Neural cell (in vitro differentiated cells): ENCODE data around the gene MEF2D.

Experiments
- EP300 ChIP-seq: fragments of 450-650 bp; conservative IDR thresholded peaks from 2 replicates; pipeline ENCODE4 v1.6.1; 2014; ENCODE audit warnings: antibody characterized with exemption, mild to moderate bottlenecking, moderate library complexity; ENCODE audit not compliant: poor library complexity, severe bottlenecking
- EZH2 ChIP-seq: fragments of 200-600, 300-800 bp; shearing (Covaris generic), sonication (generic); IDR thresholded peaks from 2 replicates; pipeline ENCODE4 v1.6.1; 2014; ENCODE audit warnings: antibody characterized with exemption, low read length, borderline replicate concordance, mild to moderate bottlenecking; ENCODE audit not compliant: insufficient read depth, poor library complexity, severe bottlenecking
- MXI1 ChIP-seq: fragments of 450-650 bp; conservative IDR thresholded peaks from 2 replicates; pipeline ENCODE4 v1.6.1; 2014; ENCODE audit warnings: antibody characterized with exemption, mild to moderate bottlenecking; ENCODE audit not compliant: poor library complexity, severe bottlenecking
- POLR2AphosphoS5 ChIP-seq: IDR thresholded peaks from 2 replicates; pipeline ENCODE4 v1.6.1; 2012
- SMC3 ChIP-seq: fragments of 450-650 bp; conservative IDR thresholded peaks from 2 replicates; pipeline ENCODE4 v1.6.1; 2014; ENCODE audit warnings: antibody characterized with exemption, mild to moderate bottlenecking, moderate library complexity; ENCODE audit not compliant: poor library complexity
- TAF1 ChIP-seq: IDR thresholded peaks from 2 replicates; pipeline ENCODE4 v1.6.1; 2012; ENCODE audit warnings: low read depth
- TF ChIP-seq, protein P1 (sequence below): fragments of 450-650 bp; IDR thresholded peaks from 2 replicates; pipeline ENCODE4 v1.5.1; 2014; ENCODE audit warnings: antibody characterized with exemption, mild to moderate bottlenecking, moderate library complexity; ENCODE audit not compliant: poor library complexity, severe bottlenecking
- TF ChIP-seq, protein P2 (sequence below): IDR thresholded peaks from 2 replicates; pipeline ENCODE4 v1.6.1; 2012; ENCODE audit warnings: borderline replicate concordance

DNA sequence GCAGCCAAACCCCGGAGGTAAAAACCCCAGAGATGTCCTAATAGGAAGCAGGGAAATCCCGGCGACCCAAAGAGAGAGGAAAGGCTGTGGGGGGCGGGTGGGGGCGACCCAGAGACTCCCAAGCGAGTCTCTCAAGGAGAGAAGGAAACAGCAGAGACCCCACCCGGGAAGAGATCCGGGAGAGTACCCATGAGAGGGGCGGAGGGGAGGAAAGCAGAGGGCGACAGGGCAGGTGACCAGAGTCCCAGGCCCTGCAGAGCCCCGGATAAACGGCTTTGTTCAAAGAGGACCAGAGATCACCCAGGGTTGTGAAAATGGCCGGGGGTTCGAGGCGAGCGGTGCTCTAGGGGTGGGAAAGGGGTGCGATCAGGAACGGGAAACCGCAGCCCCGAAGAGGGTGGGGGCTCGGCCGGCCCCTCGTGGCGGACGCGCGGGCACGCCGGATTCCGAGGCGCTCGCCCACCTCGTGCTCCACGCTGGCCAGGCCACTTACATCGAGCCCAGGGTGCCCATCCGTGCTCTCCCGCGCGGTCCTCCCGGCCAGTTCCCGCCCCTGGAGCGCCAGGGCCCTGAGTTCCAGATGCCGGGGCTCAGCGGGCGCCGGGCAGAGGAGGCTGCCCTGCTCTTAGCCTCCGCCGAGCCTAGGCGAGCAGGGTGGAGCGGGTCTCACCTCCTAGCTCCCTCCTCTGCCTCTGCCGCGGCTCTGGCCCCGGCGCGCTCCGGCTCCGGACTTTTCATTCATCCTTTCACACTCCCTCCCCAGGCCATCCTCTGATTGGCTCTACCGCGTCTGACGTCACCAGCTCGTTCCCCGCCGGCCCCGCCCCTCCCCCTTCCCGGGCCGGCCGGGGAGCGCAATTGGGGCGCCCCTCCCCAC lies 79.3 kb downstream of the MEF2D start:
- TF ChIP-seq, protein P1, sequence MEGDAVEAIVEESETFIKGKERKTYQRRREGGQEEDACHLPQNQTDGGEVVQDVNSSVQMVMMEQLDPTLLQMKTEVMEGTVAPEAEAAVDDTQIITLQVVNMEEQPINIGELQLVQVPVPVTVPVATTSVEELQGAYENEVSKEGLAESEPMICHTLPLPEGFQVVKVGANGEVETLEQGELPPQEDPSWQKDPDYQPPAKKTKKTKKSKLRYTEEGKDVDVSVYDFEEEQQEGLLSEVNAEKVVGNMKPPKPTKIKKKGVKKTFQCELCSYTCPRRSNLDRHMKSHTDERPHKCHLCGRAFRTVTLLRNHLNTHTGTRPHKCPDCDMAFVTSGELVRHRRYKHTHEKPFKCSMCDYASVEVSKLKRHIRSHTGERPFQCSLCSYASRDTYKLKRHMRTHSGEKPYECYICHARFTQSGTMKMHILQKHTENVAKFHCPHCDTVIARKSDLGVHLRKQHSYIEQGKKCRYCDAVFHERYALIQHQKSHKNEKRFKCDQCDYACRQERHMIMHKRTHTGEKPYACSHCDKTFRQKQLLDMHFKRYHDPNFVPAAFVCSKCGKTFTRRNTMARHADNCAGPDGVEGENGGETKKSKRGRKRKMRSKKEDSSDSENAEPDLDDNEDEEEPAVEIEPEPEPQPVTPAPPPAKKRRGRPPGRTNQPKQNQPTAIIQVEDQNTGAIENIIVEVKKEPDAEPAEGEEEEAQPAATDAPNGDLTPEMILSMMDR = no peak
- TF ChIP-seq TAF1 = no peak
- peak; percentile 31 for TF ChIP-seq POLR2AphosphoS5
- TF ChIP-seq EP300 = peak; percentile 20
- TF ChIP-seq, protein P2, sequence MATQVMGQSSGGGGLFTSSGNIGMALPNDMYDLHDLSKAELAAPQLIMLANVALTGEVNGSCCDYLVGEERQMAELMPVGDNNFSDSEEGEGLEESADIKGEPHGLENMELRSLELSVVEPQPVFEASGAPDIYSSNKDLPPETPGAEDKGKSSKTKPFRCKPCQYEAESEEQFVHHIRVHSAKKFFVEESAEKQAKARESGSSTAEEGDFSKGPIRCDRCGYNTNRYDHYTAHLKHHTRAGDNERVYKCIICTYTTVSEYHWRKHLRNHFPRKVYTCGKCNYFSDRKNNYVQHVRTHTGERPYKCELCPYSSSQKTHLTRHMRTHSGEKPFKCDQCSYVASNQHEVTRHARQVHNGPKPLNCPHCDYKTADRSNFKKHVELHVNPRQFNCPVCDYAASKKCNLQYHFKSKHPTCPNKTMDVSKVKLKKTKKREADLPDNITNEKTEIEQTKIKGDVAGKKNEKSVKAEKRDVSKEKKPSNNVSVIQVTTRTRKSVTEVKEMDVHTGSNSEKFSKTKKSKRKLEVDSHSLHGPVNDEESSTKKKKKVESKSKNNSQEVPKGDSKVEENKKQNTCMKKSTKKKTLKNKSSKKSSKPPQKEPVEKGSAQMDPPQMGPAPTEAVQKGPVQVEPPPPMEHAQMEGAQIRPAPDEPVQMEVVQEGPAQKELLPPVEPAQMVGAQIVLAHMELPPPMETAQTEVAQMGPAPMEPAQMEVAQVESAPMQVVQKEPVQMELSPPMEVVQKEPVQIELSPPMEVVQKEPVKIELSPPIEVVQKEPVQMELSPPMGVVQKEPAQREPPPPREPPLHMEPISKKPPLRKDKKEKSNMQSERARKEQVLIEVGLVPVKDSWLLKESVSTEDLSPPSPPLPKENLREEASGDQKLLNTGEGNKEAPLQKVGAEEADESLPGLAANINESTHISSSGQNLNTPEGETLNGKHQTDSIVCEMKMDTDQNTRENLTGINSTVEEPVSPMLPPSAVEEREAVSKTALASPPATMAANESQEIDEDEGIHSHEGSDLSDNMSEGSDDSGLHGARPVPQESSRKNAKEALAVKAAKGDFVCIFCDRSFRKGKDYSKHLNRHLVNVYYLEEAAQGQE = no peak
- peak; percentile 18 for TF ChIP-seq EZH2
- no peak for TF ChIP-seq MXI1
- TF ChIP-seq SMC3 = no peak
